GM21367 (cell line): ENCODE measurements around the gene ZCCHC7.

Source experiments
- ATAC-seq: cut with Tn5 transposase; IDR thresholded peaks from one replicate; pipeline ENCODE4 v1.9.1; 2021; ENCODE audit not compliant: unreplicated experiment

ZCCHC7 gene

GRCh38 chr9:37364751-37365360, 244.5 kb downstream of the ZCCHC7 start:
- no peak for ATAC-seq

- ATAC-seq = no peak
Measured at GRCh38 chr9:37369671-37370070, 249.3 kb downstream of the ZCCHC7 start.

GRCh38 chr9:37370282-37370681, 249.9 kb downstream of the ZCCHC7 start:
- no peak for ATAC-seq

- peak; percentile 63 for ATAC-seq
Measured at GRCh38 chr9:37370968-37371563, 250.7 kb downstream of the ZCCHC7 start.

- ATAC-seq = peak; percentile 10
Measured at GRCh38 chr9:37371565-37372464, 251.4 kb downstream of the ZCCHC7 start.

GRCh38 chr9:37372839-37373238, 252.5 kb downstream of the ZCCHC7 start:
- no peak for ATAC-seq

- no peak for ATAC-seq
Measured at GRCh38 chr9:37373621-37374020, 253.2 kb downstream of the ZCCHC7 start.

GRCh38 chr9:37374892-37375291, 254.5 kb downstream of the ZCCHC7 start:
- no peak for ATAC-seq

GRCh38 chr9:37377688-37378612, 257.6 kb downstream of the ZCCHC7 start:
- ATAC-seq = no peak

GRCh38 chr9:37378613-37379004, 258.2 kb downstream of the ZCCHC7 start:
- ATAC-seq = no peak

GRCh38 chr9:37379835-37380234, 259.5 kb downstream of the ZCCHC7 start:
- no peak for ATAC-seq

- no peak for ATAC-seq
Measured at GRCh38 chr9:37380570-37380969, 260.2 kb downstream of the ZCCHC7 start.

GRCh38 chr9:37381094-37381741, 260.8 kb downstream of the ZCCHC7 start:
- no peak for ATAC-seq

- no peak for ATAC-seq
Measured at GRCh38 chr9:37382161-37382981, 262.0 kb downstream of the ZCCHC7 start.

- no peak for ATAC-seq
Measured at GRCh38 chr9:37382982-37383357, 262.6 kb downstream of the ZCCHC7 start.

GRCh38 chr9:37383393-37383792, 263.0 kb downstream of the ZCCHC7 start:
- ATAC-seq = no peak

GRCh38 chr9:37383876-37384746, 263.7 kb downstream of the ZCCHC7 start:
- no peak for ATAC-seq

- ATAC-seq = no peak
Measured at GRCh38 chr9:37385286-37385685, 264.9 kb downstream of the ZCCHC7 start.

- no peak for ATAC-seq
Measured at GRCh38 chr9:37386988-37387387, 266.6 kb downstream of the ZCCHC7 start.
